ENCODE data around the gene PPFIA1. TPM values are rescaled to one million over a fixed set of nuclear protein-coding genes. Genes with fewer than 3 reads are reported as not detected.
A peak's percentile ranks its signal among the peaks of the same experiment; 100 is the strongest.

PPFIA1 gene
- total RNA-seq, 1 experiment from 2014 or later, result 75.1 TPM

- ChIA-PET POLR2A (no interaction called here), CTCF (no interaction called here)
- peaks cover 80% of the 10 kb centered on the region for H3K36me3 Mint-ChIP-seq
Observed at GRCh38 chr11:70421123-70421522, 150.6 kb downstream of the PPFIA1 start.

More at GRCh38 chr11:70421123-70421522, 150.6 kb downstream of the PPFIA1 start:
- H3K4me3 Mint-ChIP-seq, result no peak overlapping the region
- H3K9me3 Mint-ChIP-seq, result no peaks in the 10 kb centered on the region
- ATAC-seq (no peak), DNase-seq (ENCODE audit: low spot score) (no peak)
- H3K27me3 Mint-ChIP-seq (ENCODE audit: low read depth), result no peaks in the 10 kb centered on the region
- peaks cover 18% of the 10 kb centered on the region for H3K4me1 Mint-ChIP-seq
- TF ChIP-seq, protein P1, sequence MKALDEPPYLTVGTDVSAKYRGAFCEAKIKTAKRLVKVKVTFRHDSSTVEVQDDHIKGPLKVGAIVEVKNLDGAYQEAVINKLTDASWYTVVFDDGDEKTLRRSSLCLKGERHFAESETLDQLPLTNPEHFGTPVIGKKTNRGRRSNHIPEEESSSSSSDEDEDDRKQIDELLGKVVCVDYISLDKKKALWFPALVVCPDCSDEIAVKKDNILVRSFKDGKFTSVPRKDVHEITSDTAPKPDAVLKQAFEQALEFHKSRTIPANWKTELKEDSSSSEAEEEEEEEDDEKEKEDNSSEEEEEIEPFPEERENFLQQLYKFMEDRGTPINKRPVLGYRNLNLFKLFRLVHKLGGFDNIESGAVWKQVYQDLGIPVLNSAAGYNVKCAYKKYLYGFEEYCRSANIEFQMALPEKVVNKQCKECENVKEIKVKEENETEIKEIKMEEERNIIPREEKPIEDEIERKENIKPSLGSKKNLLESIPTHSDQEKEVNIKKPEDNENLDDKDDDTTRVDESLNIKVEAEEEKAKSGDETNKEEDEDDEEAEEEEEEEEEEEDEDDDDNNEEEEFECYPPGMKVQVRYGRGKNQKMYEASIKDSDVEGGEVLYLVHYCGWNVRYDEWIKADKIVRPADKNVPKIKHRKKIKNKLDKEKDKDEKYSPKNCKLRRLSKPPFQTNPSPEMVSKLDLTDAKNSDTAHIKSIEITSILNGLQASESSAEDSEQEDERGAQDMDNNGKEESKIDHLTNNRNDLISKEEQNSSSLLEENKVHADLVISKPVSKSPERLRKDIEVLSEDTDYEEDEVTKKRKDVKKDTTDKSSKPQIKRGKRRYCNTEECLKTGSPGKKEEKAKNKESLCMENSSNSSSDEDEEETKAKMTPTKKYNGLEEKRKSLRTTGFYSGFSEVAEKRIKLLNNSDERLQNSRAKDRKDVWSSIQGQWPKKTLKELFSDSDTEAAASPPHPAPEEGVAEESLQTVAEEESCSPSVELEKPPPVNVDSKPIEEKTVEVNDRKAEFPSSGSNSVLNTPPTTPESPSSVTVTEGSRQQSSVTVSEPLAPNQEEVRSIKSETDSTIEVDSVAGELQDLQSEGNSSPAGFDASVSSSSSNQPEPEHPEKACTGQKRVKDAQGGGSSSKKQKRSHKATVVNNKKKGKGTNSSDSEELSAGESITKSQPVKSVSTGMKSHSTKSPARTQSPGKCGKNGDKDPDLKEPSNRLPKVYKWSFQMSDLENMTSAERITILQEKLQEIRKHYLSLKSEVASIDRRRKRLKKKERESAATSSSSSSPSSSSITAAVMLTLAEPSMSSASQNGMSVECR (CRISPR knock-in tag; IDR thresholded peaks at IDR 0.05; ENCODE audit: borderline replicate concordance), result no peak
- no peak for TF ChIP-seq SMAD4 (CRISPR knock-in tag; IDR thresholded peaks at IDR 0.05)
- TF ChIP-seq AFF4 (CRISPR knock-in tag; IDR thresholded peaks at IDR 0.05; ENCODE audit: borderline replicate concordance), result no peak
- no peak for TF ChIP-seq GRHL2 (CRISPR knock-in tag; IDR thresholded peaks at IDR 0.05; ENCODE audit: insufficient replicate concordance, severe bottlenecking)
- TF ChIP-seq FOXJ3 (CRISPR knock-in tag; IDR thresholded peaks at IDR 0.05; ENCODE audit: borderline replicate concordance), result no peak
- TF ChIP-seq OVOL2 (CRISPR knock-in tag; IDR thresholded peaks at IDR 0.05; ENCODE audit: borderline replicate concordance), result no peak
- no peak for TF ChIP-seq ESRRA (CRISPR knock-in tag; IDR thresholded peaks at IDR 0.05; ENCODE audit: borderline replicate concordance)
- TF ChIP-seq ZNF121 (CRISPR knock-in tag; IDR thresholded peaks at IDR 0.05), result no peak
- TF ChIP-seq CDX4 (CRISPR knock-in tag; IDR thresholded peaks at IDR 0.05; ENCODE audit: borderline replicate concordance), result no peak
- no peak for TF ChIP-seq PRDM15 (CRISPR knock-in tag; IDR thresholded peaks at IDR 0.05)
- TF ChIP-seq ZBTB43 (CRISPR knock-in tag; IDR thresholded peaks at IDR 0.05), result no peak
- TF ChIP-seq, protein P2, sequence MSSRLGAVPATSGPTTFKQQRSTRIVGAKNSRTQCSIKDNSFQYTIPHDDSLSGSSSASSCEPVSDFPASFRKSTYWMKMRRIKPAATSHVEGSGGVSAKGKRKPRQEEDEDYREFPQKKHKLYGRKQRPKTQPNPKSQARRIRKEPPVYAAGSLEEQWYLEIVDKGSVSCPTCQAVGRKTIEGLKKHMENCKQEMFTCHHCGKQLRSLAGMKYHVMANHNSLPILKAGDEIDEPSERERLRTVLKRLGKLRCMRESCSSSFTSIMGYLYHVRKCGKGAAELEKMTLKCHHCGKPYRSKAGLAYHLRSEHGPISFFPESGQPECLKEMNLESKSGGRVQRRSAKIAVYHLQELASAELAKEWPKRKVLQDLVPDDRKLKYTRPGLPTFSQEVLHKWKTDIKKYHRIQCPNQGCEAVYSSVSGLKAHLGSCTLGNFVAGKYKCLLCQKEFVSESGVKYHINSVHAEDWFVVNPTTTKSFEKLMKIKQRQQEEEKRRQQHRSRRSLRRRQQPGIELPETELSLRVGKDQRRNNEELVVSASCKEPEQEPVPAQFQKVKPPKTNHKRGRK (CRISPR knock-in tag; IDR thresholded peaks at IDR 0.05; ENCODE audit: borderline replicate concordance), result no peak
- TF ChIP-seq ZNF281 (CRISPR knock-in tag; IDR thresholded peaks at IDR 0.05), result no peak
- TF ChIP-seq ZNF396 (CRISPR knock-in tag; IDR thresholded peaks at IDR 0.05; ENCODE audit: borderline replicate concordance), result no peak
- H3K27ac Mint-ChIP-seq, result 0 out of 2 replicates have a peak overlapping the region, but pooled peaks have one; percentile 32

Data from WTC11 (cell line).